Sigmoid colon (tissue), 7 donors: Measurements from ENCODE around the gene C11orf58. TPM values are rescaled to one million over a fixed set of nuclear protein-coding genes. Genes with fewer than 3 reads are reported as not detected.

ENCODE experiments used
- DNase-seq: peaks from one replicate; pipeline ENCODE4 v3.0.0-alpha.2; 2019
- H3K27ac ChIP-seq, 4 donors: fragments of 200-600 bp; sonication (generic); one replicate each; pipeline ENCODE4 v1.5.1; 2016 to 2019; ENCODE audit warnings: mild to moderate bottlenecking in 1 of 4
- H3K27me3 ChIP-seq, 3 donors: fragments of 200-600 bp; sonication (generic); one replicate each; pipeline ENCODE4 v1.5.1; 2019; ENCODE audit warnings: mild to moderate bottlenecking in 1 of 3
- H3K36me3 ChIP-seq, 4 donors: fragments of 200-600 bp; sonication (generic); one replicate each; pipeline ENCODE4 v1.5.1; 2016 to 2019
- H3K4me1 ChIP-seq, 4 donors: fragments of 200-600 bp; sonication (generic); one replicate each; pipeline ENCODE4 v1.5.1; 2017 to 2019
- H3K4me3 ChIP-seq, 4 donors: fragments of 200-600 bp; sonication (generic); one replicate each; pipeline ENCODE4 v1.5.1; 2017 to 2019; ENCODE audit warnings: mild to moderate bottlenecking in 2 of 4, moderate library complexity in 1 of 4
- H3K9me3 ChIP-seq, 4 donors: fragments of 200-600 bp in 3 of 4; sonication (generic) in 3 of 4; one replicate each; pipeline versions ENCODE4 v1.5.1 to v1.6.1; 2013 to 2019
- CTCF ChIP-seq, 4 experiments: fragments of 450-650 bp in 3 of 4; fragments of 200-600 bp in 1 of 4; IDR thresholded peaks; one replicate each; pipeline ENCODE4 v1.5.1; 2016 to 2019; ENCODE audit warnings: antibody characterized with exemption in 4 of 4, mild to moderate bottlenecking in 3 of 4, moderate library complexity in 2 of 4
- EP300 ChIP-seq, 4 donors: sonication (generic); formaldehyde crosslinking; IDR thresholded peaks; one replicate each; pipeline ENCODE4 v1.6.1; 2017; ENCODE audit warnings: antibody characterized with exemption in 4 of 4
- POLR2A ChIP-seq, 2 donors: fragments of 450-650 bp; IDR thresholded peaks; one replicate each; pipeline ENCODE4 v1.6.1; 2016; ENCODE audit warnings: antibody characterized with exemption in 2 of 2, mild to moderate bottlenecking in 2 of 2, moderate library complexity in 2 of 2
- POLR2AphosphoS5 ChIP-seq, 4 donors: sonication (generic); formaldehyde crosslinking; IDR thresholded peaks; one replicate each; pipeline ENCODE4 v1.6.1; 2017; ENCODE audit warnings: antibody characterized with exemption in 4 of 4
- WGBS, 2 donors: extraction: QIAGEN DNeasy Blood & Tissue Kit; methylation state at CpG; one replicate each; pipeline ENCODE4 v1.1.7; 2013; 5-methylcytosine and 5-hydroxymethylcytosine counted together
- intact Hi-C: fragments of 100-400 bp; cut with DNase I; formaldehyde crosslinking; loops from one replicate; pipeline ENCODE4 v1.15.1; 2023
- polyA plus RNA-seq, 3 donors: library from polyadenylated mRNA; stranded (reverse); fragments of 200-250 nt; gene quantifications; one replicate each; pipeline ENCODE4 v1.2.3, GENCODE V29; 2013
- total RNA-seq, 4 donors: library from RNA; depleted of rRNA; stranded (reverse); fragments of >200 nt; gene quantifications; one replicate each; pipeline ENCODE4 v1.1.0, GENCODE V29; 2016
- donor health status: healthy with polysubstance abuse.
- donor health status: Bipolar disorder and iron deficiency.
- donor health status: healthy.

The C11orf58 gene
- total and polyA plus RNA-seq, 7 donors = 89.8 to 222 (median 136) TPM

- Histone ChIP-seq H3K9me3 (no peaks in the 10 kb centered on the region), H3K4me3 (no peak overlapping the region), H3K27me3 (no peaks in the 10 kb centered on the region), H3K4me1 (no peaks in the 10 kb centered on the region), H3K27ac (no peak overlapping the region), H3K36me3 (peaks cover 0 to 6% (median 0%) of the 10 kb centered on the region in 4 donors)
- DNase-seq = no peak
- 70 to 90% methylated on average over 1 of the region's 1 CpG for WGBS, 2 donors
- intact Hi-C loops = no loop called here
- TF ChIP-seq POLR2AphosphoS5 (IDR thresholded peaks at IDR 0.05) = no peak
- TF ChIP-seq POLR2A (IDR thresholded peaks at IDR 0.05) = no peak
- no peak for TF ChIP-seq CTCF (IDR thresholded peaks at IDR 0.05)
- no peak for TF ChIP-seq EP300 (IDR thresholded peaks at IDR 0.05)
Measured at GRCh38 chr11:16799221-16799620, 60.8 kb downstream of the C11orf58 start.

- intact Hi-C loops = no loop called here
- H3K9me3 ChIP-seq = no peaks in the 10 kb centered on the region
- H3K27me3 ChIP-seq = no peaks in the 10 kb centered on the region
- peaks cover 0 to 6% (median 0%) of the 10 kb centered on the region in 4 donors for H3K36me3 ChIP-seq
- TF ChIP-seq POLR2A (IDR thresholded peaks at IDR 0.05) = no peak
- no peak for TF ChIP-seq EP300 (IDR thresholded peaks at IDR 0.05)
- no peak for TF ChIP-seq POLR2AphosphoS5 (IDR thresholded peaks at IDR 0.05)
- no peak overlapping the region for H3K4me3 ChIP-seq
- no peak overlapping the region for H3K27ac ChIP-seq
- DNase-seq = no peak
- no peaks in the 10 kb centered on the region for H3K4me1 ChIP-seq
Measured at GRCh38 chr11:16799890-16800289, 61.4 kb downstream of the C11orf58 start.

GRCh38 chr11:16800382-16800781 is 61.9 kb downstream of the C11orf58 start:
- no peak for TF ChIP-seq EP300 (IDR thresholded peaks at IDR 0.05)
- no peak for TF ChIP-seq CTCF (IDR thresholded peaks at IDR 0.05)
- no peak for TF ChIP-seq POLR2A (IDR thresholded peaks at IDR 0.05)
- no peak for TF ChIP-seq POLR2AphosphoS5 (IDR thresholded peaks at IDR 0.05)
- Histone ChIP-seq H3K36me3 (peaks cover 0 to 6% (median 0%) of the 10 kb centered on the region in 4 donors), H3K27me3 (no peaks in the 10 kb centered on the region), H3K27ac (no peak overlapping the region), H3K4me1 (no peaks in the 10 kb centered on the region), H3K9me3 (no peaks in the 10 kb centered on the region), H3K4me3 (no peak overlapping the region)
- intact Hi-C loops = no loop called here
- no peak for DNase-seq

GRCh38 chr11:16801288-16801980 is 63.0 kb downstream of the C11orf58 start:
- Histone ChIP-seq H3K4me1 (no peaks in the 10 kb centered on the region), H3K4me3 (no peak overlapping the region), H3K36me3 (peaks cover 0 to 6% (median 0%) of the 10 kb centered on the region in 4 donors), H3K27me3 (no peaks in the 10 kb centered on the region), H3K27ac (no peak overlapping the region), H3K9me3 (no peaks in the 10 kb centered on the region)
- intact Hi-C loops = no loop called here
- no peak for DNase-seq
- TF ChIP-seq POLR2A (IDR thresholded peaks at IDR 0.05) = no peak
- 93 to 94% methylated on average over 10 of the region's 10 CpGs for WGBS, 2 donors

GRCh38 chr11:16804104-16804947 is 65.9 kb downstream of the C11orf58 start:
- Histone ChIP-seq H3K4me3 (no peak overlapping the region), H3K9me3 (no peaks in the 10 kb centered on the region), H3K27ac (no peak overlapping the region), H3K4me1 (peaks cover 0 to 3% (median 0%) of the 10 kb centered on the region in 4 donors), H3K36me3 (peaks cover 0 to 6% (median 0%) of the 10 kb centered on the region in 4 donors), H3K27me3 (no peaks in the 10 kb centered on the region)
- intact Hi-C loops = no loop called here
- no peak for TF ChIP-seq CTCF (IDR thresholded peaks at IDR 0.05)
- no peak for TF ChIP-seq EP300 (IDR thresholded peaks at IDR 0.05)
- TF ChIP-seq POLR2AphosphoS5 (IDR thresholded peaks at IDR 0.05) = no peak
- TF ChIP-seq POLR2A (IDR thresholded peaks at IDR 0.05) = no peak
- 11 to 56% methylated on average over 7 of the region's 7 CpGs for WGBS, 2 donors
- no peak for DNase-seq
